H1 (cell line): ENCODE data around the gene ADD3. TPM values are rescaled to one million over a fixed set of nuclear protein-coding genes. Genes with fewer than 3 reads are reported as not detected.

Experiments
- CTCF ChIA-PET: fragments of 300-600 bp; sonication (Branson Sonifier 250); formaldehyde crosslinking; loops from one replicate; lab custom pipeline; 2021; ENCODE audit not compliant: partially characterized antibody; lab: Charles Lee
- POLR2A ChIA-PET: fragments of 300-600 bp; sonication (Branson Sonifier 250); formaldehyde crosslinking; loops from one replicate; lab custom pipeline; 2021; ENCODE audit warnings: inconsistent platforms; ENCODE audit not compliant: partially characterized antibody; lab: Charles Lee
- DNase-seq, 2 experiments: peaks; one replicate each; pipeline versions ENCODE4 v3.0.0 to v3.0.0-alpha.2; 2010 to 2022; ENCODE audit warnings: low spot score in 2 of 2, low read depth in 1 of 2, mixed read lengths in 1 of 2
- FAIRE-seq: peaks from 2 replicates; lab custom pipeline; 2011; peaks lifted over from hg19 to GRCh38; lab: Jason Lieb, UNC
- H2AFZ ChIP-seq: 2 replicates; pipeline ENCODE4 v1.8.1; 2012; ENCODE audit warnings: low read length, inconsistent platforms
- H2AK5ac ChIP-seq: 2 replicates; pipeline ENCODE4 v1.6.1; 2013; ENCODE audit warnings: low read depth, low read length
- H2BK120ac ChIP-seq: replicated peaks from 2 replicates; pipeline ENCODE3; 2013; ENCODE audit warnings: low read depth, low read length, inconsistent platforms
- H2BK12ac ChIP-seq: 2 replicates; pipeline ENCODE4 v1.6.1; 2013; ENCODE audit warnings: low read depth, low read length
- H2BK15ac ChIP-seq: 2 replicates; pipeline ENCODE4 v1.6.1; 2013; ENCODE audit warnings: low read length
- H2BK20ac ChIP-seq: 2 replicates; pipeline ENCODE4 v1.6.1; 2013; ENCODE audit warnings: low read length
- H2BK5ac ChIP-seq: 2 replicates; pipeline ENCODE4 v1.6.1; 2013; ENCODE audit warnings: low read depth, low read length
- H3K14ac ChIP-seq: 2 replicates; pipeline ENCODE4 v1.6.1; 2013; ENCODE audit warnings: inconsistent platforms; ENCODE audit not compliant: insufficient read length
- H3K18ac ChIP-seq: 2 replicates; pipeline ENCODE4 v1.6.1; 2013; ENCODE audit warnings: low read length; ENCODE audit errors: extremely low read depth
- H3K23ac ChIP-seq: 2 replicates; pipeline ENCODE4 v1.6.1; 2013; ENCODE audit warnings: inconsistent platforms; ENCODE audit not compliant: insufficient read length
- H3K23me2 ChIP-seq: 2 replicates; pipeline ENCODE4 v1.6.1; 2013; ENCODE audit warnings: low read depth, low read length
- H3K27ac ChIP-seq: 2 replicates; pipeline ENCODE4 v1.6.1; 2011; ENCODE audit warnings: low read depth, low read length, inconsistent platforms
- H3K27me3 ChIP-seq, 4 experiments: replicated peaks in 1 of 4; 1 replicate in 1 of 4; 2 replicates in 3 of 4; pipeline versions ENCODE4 v1.6.1 to v1.8.1; 2011 to 2013; ENCODE audit warnings: low read length in 3 of 4, mild to moderate bottlenecking in 3 of 4, inconsistent platforms in 2 of 4, mixed read lengths in 2 of 4, moderate library complexity in 1 of 4; ENCODE audit not compliant: control insufficient read depth in 3 of 4, insufficient read depth in 3 of 4; ENCODE audit errors: extremely low read depth in 1 of 4
- H3K36me3 ChIP-seq, 4 experiments: 2 replicates each; pipeline versions ENCODE4 v1.6.1 to v1.8.1; 2011 to 2013; ENCODE audit warnings: mild to moderate bottlenecking in 4 of 4, low read length in 3 of 4, moderate library complexity in 2 of 4, control low read depth in 1 of 4, inconsistent platforms in 1 of 4; ENCODE audit not compliant: insufficient read depth in 4 of 4, control insufficient read depth in 2 of 4
- H3K4ac ChIP-seq: replicated peaks from 2 replicates; pipeline ENCODE3; 2013; ENCODE audit warnings: low read length, low read depth, mixed read lengths, inconsistent platforms; ENCODE audit not compliant: insufficient read length
- H3K4me1 ChIP-seq, 4 experiments: replicated peaks in 1 of 4; 1 replicate in 1 of 4; 2 replicates in 3 of 4; pipeline versions ENCODE4 v1.6.1 to v1.8.1; 2011 to 2013; ENCODE audit warnings: low read length in 3 of 4, inconsistent platforms in 2 of 4, mixed read lengths in 1 of 4; ENCODE audit not compliant: insufficient read depth in 4 of 4, control insufficient read depth in 3 of 4
- H3K4me2 ChIP-seq, 2 experiments: 2 replicates each; pipeline versions ENCODE4 v1.6.1 to v1.8.1; 2011 to 2013; ENCODE audit warnings: low read depth in 2 of 2, low read length in 2 of 2, control low read depth in 1 of 2, inconsistent platforms in 1 of 2, mild to moderate bottlenecking in 1 of 2; ENCODE audit not compliant: insufficient read depth in 1 of 2
- H3K4me3 ChIP-seq, 4 experiments: fragments of 200-600, 300-600 bp in 1 of 4; sonication (generic), shearing (Covaris generic), sonication (Bioruptor Twin) in 1 of 4; 2 replicates each; pipeline versions ENCODE4 v1.5.1 to v1.8.1; 2011 to 2016; ENCODE audit warnings: low read length in 4 of 4, low read depth in 3 of 4, control low read depth in 2 of 4, inconsistent platforms in 2 of 4, mild to moderate bottlenecking in 2 of 4, mixed read lengths in 1 of 4, moderate library complexity in 1 of 4; ENCODE audit not compliant: insufficient read depth in 2 of 4; ENCODE audit errors: extremely low read depth in 1 of 4
- H3K56ac ChIP-seq: replicated peaks from 2 replicates; pipeline ENCODE3; 2013; ENCODE audit warnings: low read depth, mild to moderate bottlenecking, mixed read lengths, low read length, inconsistent platforms; ENCODE audit not compliant: insufficient read length
- H3K79me1 ChIP-seq: 2 replicates; pipeline ENCODE4 v1.6.1; 2013; ENCODE audit warnings: low read depth, low read length, control low read depth
- H3K79me2 ChIP-seq, 2 experiments: 2 replicates each; pipeline versions ENCODE4 v1.6.1 to v1.8.1; 2012 to 2013; ENCODE audit warnings: low read length in 2 of 2, mild to moderate bottlenecking in 2 of 2, inconsistent platforms in 1 of 2; ENCODE audit not compliant: insufficient read depth in 2 of 2, control insufficient read depth in 1 of 2
- H3K9ac ChIP-seq, 4 experiments: replicated peaks in 1 of 4; 1 replicate in 1 of 4; 2 replicates in 3 of 4; pipeline versions ENCODE4 v1.6.1 to v1.8.1; 2011 to 2013; ENCODE audit warnings: low read depth in 3 of 4, low read length in 3 of 4, control low read depth in 2 of 4, mild to moderate bottlenecking in 2 of 4, moderate library complexity in 2 of 4, inconsistent platforms in 1 of 4; ENCODE audit errors: extremely low read depth in 1 of 4
- H3K9me3 ChIP-seq, 2 experiments: 2 replicates each; pipeline versions ENCODE4 v1.6.1 to v1.8.1; 2012 to 2013; ENCODE audit warnings: mild to moderate bottlenecking in 2 of 2, moderate library complexity in 2 of 2, control low read depth in 1 of 2, inconsistent platforms in 1 of 2, low read depth in 1 of 2, low read length in 1 of 2, mixed read lengths in 1 of 2; ENCODE audit not compliant: insufficient read depth in 2 of 2
- H4K20me1 ChIP-seq, 2 experiments: replicated peaks in 1 of 2; 2 replicates each; pipeline versions ENCODE3 to v1.8.1; 2011 to 2013; ENCODE audit warnings: inconsistent platforms in 2 of 2, low read length in 2 of 2, mild to moderate bottlenecking in 1 of 2; ENCODE audit not compliant: insufficient read depth in 2 of 2, control insufficient read depth in 1 of 2
- H4K5ac ChIP-seq: 2 replicates; pipeline ENCODE4 v1.6.1; 2013; ENCODE audit warnings: low read length, low read depth, mixed read lengths, inconsistent platforms; ENCODE audit not compliant: insufficient read length
- H4K8ac ChIP-seq: 2 replicates; pipeline ENCODE4 v1.8.0; 2013; ENCODE audit warnings: mild to moderate bottlenecking, moderate library complexity, low read length, inconsistent platforms; ENCODE audit not compliant: insufficient read depth; ENCODE audit errors: extremely low read depth
- H4K91ac ChIP-seq: replicated peaks from 2 replicates; pipeline ENCODE3; 2013; ENCODE audit warnings: low read length, mixed read lengths, inconsistent platforms; ENCODE audit not compliant: insufficient read length
- CTBP2 ChIP-seq: IDR thresholded peaks from 2 replicates; pipeline ENCODE4 v1.7.0; 2011; ENCODE audit warnings: borderline replicate concordance, mild to moderate bottlenecking, moderate library complexity, mixed read lengths, low read length; ENCODE audit not compliant: insufficient read depth, insufficient read length
- EP300 ChIP-seq, 2 experiments: IDR thresholded peaks; 1 replicate in 1 of 2; 2 replicates in 1 of 2; pipeline ENCODE4 v1.6.1; 2011 to 2012; ENCODE audit warnings: low read depth in 2 of 2, low read length in 2 of 2, mild to moderate bottlenecking in 2 of 2, borderline replicate concordance in 1 of 2, inconsistent platforms in 1 of 2, moderate library complexity in 1 of 2
- EZH2 ChIP-seq: fragments of 200-600 bp; sonication (generic); IDR thresholded peaks from 2 replicates; pipeline ENCODE4 v1.7.1; 2012; ENCODE audit warnings: low read depth, mild to moderate bottlenecking, moderate library complexity, low read length, inconsistent platforms; ENCODE audit not compliant: severe bottlenecking
- JUND ChIP-seq: IDR thresholded peaks from 2 replicates; pipeline ENCODE4 v1.6.1; 2011; ENCODE audit warnings: mild to moderate bottlenecking, improper control_type of control experiment, low read length
- KDM1A ChIP-seq: fragments of 200-600, 300-600 bp; sonication (generic); IDR thresholded peaks from 2 replicates; pipeline ENCODE4 v1.7.1; 2016; ENCODE audit warnings: mild to moderate bottlenecking, low read length, borderline replicate concordance
- NANOG ChIP-seq: IDR thresholded peaks from 2 replicates; pipeline ENCODE4 v1.6.1; 2011; ENCODE audit warnings: low read length, low read depth, mild to moderate bottlenecking, inconsistent platforms; ENCODE audit not compliant: insufficient read depth, poor library complexity, severe bottlenecking
- POLR2A ChIP-seq, 2 experiments: IDR thresholded peaks; 1 replicate in 1 of 2; 2 replicates in 1 of 2; pipeline ENCODE4 v1.6.1; 2011; ENCODE audit warnings: low read depth in 2 of 2, low read length in 2 of 2, mild to moderate bottlenecking in 2 of 2; ENCODE audit errors: control extremely low read depth in 1 of 2
- SP1 ChIP-seq: IDR thresholded peaks from 2 replicates; pipeline ENCODE4 v1.6.1; 2011; ENCODE audit warnings: low read depth, low read length
- SP2 ChIP-seq: IDR thresholded peaks from 2 replicates; pipeline ENCODE4 v1.6.1; 2012; ENCODE audit warnings: mild to moderate bottlenecking, low read length, inconsistent platforms
- polyA plus RNA-seq, 7 experiments: library from polyadenylated mRNA; depleted of rRNA in 3 of 7; stranded (reverse) in 5 of 7; unstranded in 2 of 7; fragments of >200 nt in 5 of 7; fragments of 200-250 nt in 2 of 7; gene quantifications; 1 replicate in 5 of 7; 2 replicates in 1 of 7; 4 replicates in 1 of 7; pipeline versions ENCODE4 v1.2.1 to v1.2.3, GENCODE V29; 2011 to 2013; ENCODE audit warnings: missing spikeins in 2 of 7, mixed read lengths in 2 of 7
- total RNA-seq: library from RNA; stranded (reverse); fragmentation: NEBNext Ultra II Directional; extraction: Animal tissue kit (Norgen Biotek cat#: 25700); gene quantifications from 2 replicates; pipeline ENCODE4 v1.2.1, GENCODE V29; 2021
- TF ChIP-seq, protein P1 (sequence below), 3 experiments: IDR thresholded peaks; 1 replicate in 2 of 3; 2 replicates in 1 of 3; pipeline versions ENCODE4 v1.5.1 to v1.6.1; 2011; ENCODE audit warnings: low read length in 3 of 3, mild to moderate bottlenecking in 3 of 3, inconsistent platforms in 2 of 3, low read depth in 1 of 3, moderate library complexity in 1 of 3; ENCODE audit not compliant: insufficient read depth in 1 of 3; ENCODE audit errors: control extremely low read depth in 1 of 3
- TF ChIP-seq, protein P2 (sequence below): IDR thresholded peaks from 2 replicates; pipeline ENCODE4 v1.6.1; 2011; ENCODE audit warnings: low read depth, mild to moderate bottlenecking, low read length; ENCODE audit not compliant: insufficient read depth

Gene ADD3
- total and polyA plus RNA-seq, 2 of the 8 experiments (the other 6 are each of a cell fraction or from before 2014, with no cell fraction given): 44.7 to 85.6 TPM

DNA sequence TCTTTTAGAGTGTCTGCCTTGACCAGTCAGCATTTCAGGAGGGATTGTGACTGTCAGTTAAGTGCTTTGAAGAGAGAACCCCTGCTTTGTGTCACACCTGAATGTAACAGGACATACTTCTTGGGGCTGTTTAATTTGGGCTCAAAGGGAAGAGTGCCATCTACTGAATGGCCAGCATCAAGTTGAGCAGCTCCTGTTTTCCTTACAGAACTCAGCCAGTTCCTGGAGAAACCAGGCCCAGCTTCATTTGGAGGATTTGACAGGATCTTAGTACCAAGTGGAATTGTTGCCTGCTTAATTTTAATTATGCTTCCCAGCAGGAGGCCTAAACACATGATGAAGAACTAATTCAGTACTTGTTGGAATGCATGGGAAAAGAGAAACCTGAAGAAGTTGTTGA, 8.3 kb downstream of the ADD3 start:
- CTCF ChIA-PET: interaction anchor here (0.8 to 5.2 kb wide), 11 partner anchors 9 to 132 kb away, joined by 3 to 48 read pairs (median 4); partner anchors contain the start of gene ADD3
- peaks cover 3 to 95% of the 10 kb centered on the region in 2 experiments; a peak in 3 of 4 replicates for H3K79me2 ChIP-seq
- H3K27ac ChIP-seq: no peak overlapping the region
- TF ChIP-seq EZH2 (no peak), KDM1A (no peak), NANOG (no peak), SP2 (no peak), JUND (no peak), POLR2A (IDR thresholded peaks at IDR 0.05; ENCODE audit: control extremely low read depth in 1 of 2, low read depth in 2 of 2, low read length in 2 of 2) (no peak), EP300 (IDR thresholded peaks at IDR 0.05; ENCODE audit: borderline replicate concordance in 1 of 2, low read depth in 2 of 2, low read length in 2 of 2) (no peak), SP1 (no peak), CTBP2 (no peak)
- TF ChIP-seq, protein P1, sequence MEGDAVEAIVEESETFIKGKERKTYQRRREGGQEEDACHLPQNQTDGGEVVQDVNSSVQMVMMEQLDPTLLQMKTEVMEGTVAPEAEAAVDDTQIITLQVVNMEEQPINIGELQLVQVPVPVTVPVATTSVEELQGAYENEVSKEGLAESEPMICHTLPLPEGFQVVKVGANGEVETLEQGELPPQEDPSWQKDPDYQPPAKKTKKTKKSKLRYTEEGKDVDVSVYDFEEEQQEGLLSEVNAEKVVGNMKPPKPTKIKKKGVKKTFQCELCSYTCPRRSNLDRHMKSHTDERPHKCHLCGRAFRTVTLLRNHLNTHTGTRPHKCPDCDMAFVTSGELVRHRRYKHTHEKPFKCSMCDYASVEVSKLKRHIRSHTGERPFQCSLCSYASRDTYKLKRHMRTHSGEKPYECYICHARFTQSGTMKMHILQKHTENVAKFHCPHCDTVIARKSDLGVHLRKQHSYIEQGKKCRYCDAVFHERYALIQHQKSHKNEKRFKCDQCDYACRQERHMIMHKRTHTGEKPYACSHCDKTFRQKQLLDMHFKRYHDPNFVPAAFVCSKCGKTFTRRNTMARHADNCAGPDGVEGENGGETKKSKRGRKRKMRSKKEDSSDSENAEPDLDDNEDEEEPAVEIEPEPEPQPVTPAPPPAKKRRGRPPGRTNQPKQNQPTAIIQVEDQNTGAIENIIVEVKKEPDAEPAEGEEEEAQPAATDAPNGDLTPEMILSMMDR (IDR thresholded peaks at IDR 0.05; ENCODE audit: control extremely low read depth in 1 of 3, insufficient read depth in 1 of 3, low read depth in 1 of 3, low read length in 3 of 3): peak in 2 of 3 experiments; percentile 46 to 48; a peak in 3 of 4 replicates
- TF ChIP-seq, protein P2, sequence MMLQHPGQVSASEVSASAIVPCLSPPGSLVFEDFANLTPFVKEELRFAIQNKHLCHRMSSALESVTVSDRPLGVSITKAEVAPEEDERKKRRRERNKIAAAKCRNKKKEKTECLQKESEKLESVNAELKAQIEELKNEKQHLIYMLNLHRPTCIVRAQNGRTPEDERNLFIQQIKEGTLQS: no peak

More for the DNA sequence above, 8.3 kb downstream of the ADD3 start:
- Histone ChIP-seq H2BK12ac (no peak overlapping the region), H3K9ac (no peak overlapping the region), H3K23me2 (no peaks in the 10 kb centered on the region), H3K56ac (no peak overlapping the region), H4K8ac (no peak overlapping the region), H3K14ac (no peak overlapping the region), H3K23ac (no peak overlapping the region), H3K9me3 (no peaks in the 10 kb centered on the region), H4K20me1 (peaks cover 3 to 8% of the 10 kb centered on the region in 2 experiments), H2BK5ac (no peak overlapping the region), H2BK120ac (no peak overlapping the region), H3K4me3 (no peak overlapping the region), H3K4me2 (no peak overlapping the region), H2BK20ac (no peak overlapping the region), H3K36me3 (no peaks in the 10 kb centered on the region), H2AFZ (no peak overlapping the region), H4K91ac (no peak overlapping the region), H4K5ac (no peak overlapping the region), H3K18ac (no peak overlapping the region), H2AK5ac (no peak overlapping the region), H3K4ac (no peak overlapping the region), H3K79me1 (no peaks in the 10 kb centered on the region), H3K27me3 (no peaks in the 10 kb centered on the region), H2BK15ac (no peak overlapping the region), H3K4me1 (peaks cover 0 to 15% (median 9%) of the 10 kb centered on the region in 4 experiments; a peak in 5 of 7 replicates)
- FAIRE-seq (no peak), DNase-seq (no peak)
- POLR2A ChIA-PET: interaction anchor here (1.3 kb wide), 1 partner anchor 9 kb away, joined by 4 read pairs; the partner anchor contains the start of gene ADD3
